ENCODE results near the gene PZP.
"Not testable (repeated sequence)": the region's sequence is repeated elsewhere in the genome, so short reads cannot be mapped to it uniquely, and the experiment has no call there.

The PZP gene

DNA sequence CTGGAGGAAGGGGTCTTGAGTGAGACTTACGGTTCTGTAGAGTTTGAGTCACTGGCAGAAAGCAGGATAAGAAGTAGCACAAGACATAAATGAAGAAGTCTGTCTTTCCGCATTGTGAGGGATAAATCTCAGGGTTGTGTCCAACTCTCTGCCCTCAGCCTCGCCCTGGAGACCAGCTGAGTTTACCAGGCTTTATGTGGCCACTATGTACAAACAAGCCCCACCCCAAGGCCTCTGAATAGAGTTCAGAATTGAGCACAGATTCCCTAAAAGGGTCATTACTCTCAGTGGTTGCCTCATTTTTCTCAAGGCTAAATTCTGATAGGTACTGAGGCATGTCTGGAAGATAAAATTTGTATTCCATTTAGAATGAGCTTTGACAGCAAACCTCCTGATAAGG is at the start of gene PZP:
Gene PZP, minus strand, starts transcription at position 167 of the 400 bp plus-strand sequence. Its CDS starts 54 bp downstream, at position 113.
- DNase-seq (ENCODE audit: low read depth in 1 of 2, low spot score in 1 of 2): no peak
- no peak for TF ChIP-seq JUND (IDR thresholded peaks at IDR 0.05; ENCODE audit: low read depth)
- in situ Hi-C loops (cut with HindIII; ENCODE audit: low pct_unique_long_range_greater_than_20kb, low sequenced_read_pairs): no loop called here

DNA sequence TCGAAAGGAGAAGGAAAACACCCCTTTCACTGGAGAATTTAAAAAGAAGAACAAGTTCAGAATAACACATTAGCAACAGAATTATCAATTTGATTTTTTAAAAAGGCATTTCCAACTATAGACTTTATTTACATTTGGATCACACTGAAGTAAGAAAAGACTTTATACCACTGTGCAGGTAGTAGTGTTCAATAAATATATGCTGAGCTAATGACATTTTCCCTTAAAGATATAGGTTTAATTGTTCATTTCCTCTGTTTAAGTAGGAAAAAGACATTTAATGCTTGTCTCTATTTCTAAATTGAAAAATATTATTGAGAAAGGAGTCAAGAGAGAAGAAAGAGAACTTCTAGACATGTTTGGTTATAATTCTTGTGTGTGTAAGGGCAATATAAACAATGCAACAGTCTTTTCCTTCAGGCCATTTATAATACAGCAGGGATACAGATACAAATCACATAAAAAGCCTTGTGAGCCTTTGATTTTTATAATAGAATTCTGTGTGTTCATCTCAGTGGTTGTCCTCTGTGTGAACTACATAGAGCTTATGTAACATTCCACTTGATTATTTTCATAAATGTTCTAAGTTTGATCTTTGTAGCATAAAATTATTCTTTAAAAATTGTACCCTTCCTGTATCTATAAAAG is 48.7 kb upstream of the PZP start:
- DNase-seq (ENCODE audit: low read depth in 1 of 2, low spot score in 1 of 2): no peak
- in situ Hi-C loops (cut with HindIII; ENCODE audit: low pct_unique_long_range_greater_than_20kb, low sequenced_read_pairs): no loop called here
- no peak for TF ChIP-seq JUND (IDR thresholded peaks at IDR 0.05; ENCODE audit: low read depth)

DNA sequence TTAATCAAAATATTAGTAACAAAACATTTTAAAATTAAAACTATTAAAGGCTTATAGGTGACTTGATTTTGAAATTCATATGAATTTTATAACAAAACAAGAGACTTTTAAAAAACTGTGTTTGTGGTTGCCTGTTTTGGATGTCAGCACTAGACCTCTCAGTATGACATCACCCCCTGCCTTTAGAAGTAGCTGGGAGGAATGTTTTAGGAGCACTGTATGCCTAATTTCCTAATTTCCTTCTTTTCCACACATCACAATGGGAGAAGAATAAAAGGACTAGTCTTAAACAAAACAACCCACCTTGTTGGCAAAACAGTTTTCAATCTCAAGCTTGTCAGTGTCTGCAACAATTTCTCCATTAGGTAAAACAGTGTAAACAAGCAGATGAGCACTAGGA is 48.1 kb upstream of the PZP start:
- in situ Hi-C loops (cut with HindIII; ENCODE audit: low pct_unique_long_range_greater_than_20kb, low sequenced_read_pairs): no loop called here
- no peak for DNase-seq (ENCODE audit: low read depth in 1 of 2, low spot score in 1 of 2)
- no peak for TF ChIP-seq JUND (IDR thresholded peaks at IDR 0.05; ENCODE audit: low read depth)

DNA sequence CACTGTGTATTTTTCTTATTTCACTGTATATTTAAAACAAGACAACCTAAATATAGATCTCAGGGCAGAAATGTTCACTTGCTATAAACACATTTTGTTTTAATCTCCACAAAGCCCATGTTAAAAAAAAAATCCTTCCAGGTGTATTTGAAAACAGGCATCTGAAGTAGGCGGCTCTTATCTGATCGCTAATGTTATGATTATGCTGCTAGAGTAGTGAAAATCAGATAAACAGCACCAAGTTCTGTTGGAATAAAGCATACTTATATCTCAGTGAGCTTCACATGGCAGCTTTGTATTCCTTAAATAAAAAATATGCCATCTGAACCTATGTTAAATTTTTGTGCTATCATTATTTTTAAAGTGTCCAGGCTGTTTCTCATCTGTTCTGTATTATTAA is 47.6 kb upstream of the PZP start:
- DNase-seq (ENCODE audit: low read depth in 1 of 2, low spot score in 1 of 2): no peak
- in situ Hi-C loops (cut with HindIII; ENCODE audit: low pct_unique_long_range_greater_than_20kb, low sequenced_read_pairs): no loop called here
- no peak for TF ChIP-seq JUND (IDR thresholded peaks at IDR 0.05; ENCODE audit: low read depth)

DNA sequence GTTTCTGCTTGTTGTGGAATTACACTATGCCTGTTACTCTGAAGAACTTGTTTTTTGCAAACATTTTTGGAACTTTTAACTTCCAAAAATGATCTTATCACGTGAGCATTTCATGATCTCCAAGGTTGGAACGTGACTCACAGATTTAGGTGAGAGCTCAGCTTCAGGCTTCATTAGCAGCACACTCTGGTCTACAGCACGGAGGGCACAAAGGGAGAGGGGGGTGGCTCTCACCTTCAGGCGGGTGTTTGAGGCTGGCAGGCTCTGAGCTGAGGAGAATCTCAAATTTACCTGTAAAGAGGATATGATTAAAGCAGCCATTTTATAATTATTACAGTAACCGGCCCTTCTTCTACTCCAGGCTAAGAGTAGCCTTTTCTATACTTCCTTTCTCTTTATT is 45.3 kb upstream of the PZP start:
- TF ChIP-seq JUND (IDR thresholded peaks at IDR 0.05; ENCODE audit: low read depth): no peak
- DNase-seq (ENCODE audit: low read depth in 1 of 2, low spot score in 1 of 2): no peak
- in situ Hi-C loops (cut with HindIII; ENCODE audit: low pct_unique_long_range_greater_than_20kb, low sequenced_read_pairs): no loop called here

DNA sequence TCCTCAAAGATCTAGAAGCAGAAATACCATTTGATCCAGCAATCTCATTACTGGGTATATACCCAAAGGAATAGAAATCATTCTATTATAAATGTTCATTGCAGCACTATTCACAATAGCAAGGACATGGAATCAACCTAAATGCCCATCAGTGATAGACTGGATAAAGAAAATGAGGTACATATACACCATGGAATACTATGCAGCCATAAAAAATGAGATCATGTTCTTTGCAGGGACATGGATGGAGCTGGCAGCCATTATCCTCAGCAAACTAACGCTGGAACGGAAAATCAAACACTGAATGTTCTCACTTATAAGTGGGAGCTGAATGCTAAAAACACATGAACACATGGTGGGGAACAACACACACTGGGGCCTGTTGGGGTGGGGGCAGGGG is 44.6 kb upstream of the PZP start:
- DNase-seq (ENCODE audit: low read depth in 1 of 2, low spot score in 1 of 2); in situ Hi-C loops (cut with HindIII; ENCODE audit: low pct_unique_long_range_greater_than_20kb, low sequenced_read_pairs): not testable (repeated sequence)

DNA sequence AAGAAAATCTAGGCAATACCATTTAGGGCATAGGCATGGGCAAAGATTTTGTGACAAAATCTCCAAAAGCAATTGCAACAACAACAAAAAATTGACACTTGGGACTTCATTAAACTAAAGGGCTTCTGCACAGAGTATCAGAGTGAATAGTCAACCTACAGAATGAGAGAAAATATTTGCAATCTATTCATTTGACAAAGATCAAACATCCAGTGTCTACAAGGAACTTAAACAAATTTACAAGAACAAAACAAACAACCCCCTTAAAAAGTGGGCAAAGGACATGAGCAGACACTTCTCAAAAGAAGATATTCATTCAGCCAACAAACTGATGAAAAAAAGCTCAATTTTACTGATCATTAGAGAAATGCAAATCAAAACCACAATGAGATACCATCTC is 44.1 kb upstream of the PZP start:
- no peak for TF ChIP-seq JUND (IDR thresholded peaks at IDR 0.05; ENCODE audit: low read depth)
- in situ Hi-C loops (cut with HindIII; ENCODE audit: low pct_unique_long_range_greater_than_20kb, low sequenced_read_pairs): no loop called here
- DNase-seq (ENCODE audit: low read depth in 1 of 2, low spot score in 1 of 2): no peak

DNA sequence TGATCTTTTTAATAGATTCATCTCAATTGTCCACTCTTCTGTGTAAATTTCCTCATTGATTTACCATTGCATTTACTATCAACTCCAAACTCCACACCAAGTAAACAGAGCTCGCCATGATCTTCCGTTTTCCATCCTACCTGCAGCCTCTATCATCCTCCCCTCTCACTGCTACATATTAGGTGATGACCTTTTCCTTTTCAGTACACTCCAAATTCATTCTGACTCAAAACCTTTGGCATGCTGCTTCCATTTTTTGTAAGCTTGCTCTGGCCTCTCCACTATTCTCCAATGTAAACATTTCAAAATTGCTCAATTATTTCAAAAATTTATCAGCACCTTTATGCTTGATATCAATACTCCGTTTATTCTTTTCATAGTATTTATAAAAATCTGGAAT is 40.2 kb upstream of the PZP start:
- in situ Hi-C loops (cut with HindIII; ENCODE audit: low pct_unique_long_range_greater_than_20kb, low sequenced_read_pairs): no loop called here

DNA sequence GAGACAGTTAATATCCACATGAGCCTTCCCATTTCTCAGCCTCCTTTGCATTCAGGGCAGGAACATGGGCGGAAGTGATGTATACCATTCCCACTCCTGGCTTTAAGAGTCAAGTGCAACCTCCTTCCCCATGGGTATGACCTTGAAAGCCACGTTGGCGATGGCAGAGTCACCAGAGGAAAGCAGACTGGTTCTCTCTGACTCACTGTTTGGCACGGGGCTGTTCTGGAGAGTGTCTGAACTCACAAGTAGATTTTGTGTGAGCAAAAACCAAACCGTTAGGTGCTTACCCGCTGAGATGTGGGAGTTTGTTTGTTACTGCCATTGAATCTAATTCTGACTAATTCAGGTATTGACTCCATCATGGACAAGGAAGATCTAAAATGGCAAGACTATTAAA is 36.7 kb upstream of the PZP start:
- in situ Hi-C loops (cut with HindIII; ENCODE audit: low pct_unique_long_range_greater_than_20kb, low sequenced_read_pairs): no loop called here
- DNase-seq (ENCODE audit: low read depth in 1 of 2, low spot score in 1 of 2): no peak
- TF ChIP-seq JUND (IDR thresholded peaks at IDR 0.05; ENCODE audit: low read depth): no peak

More for the DNA sequence above, 40.2 kb upstream of the PZP start:
- TF ChIP-seq JUND (IDR thresholded peaks at IDR 0.05; ENCODE audit: low read depth): no peak
- DNase-seq (ENCODE audit: low read depth in 1 of 2, low spot score in 1 of 2): no peak

DNA sequence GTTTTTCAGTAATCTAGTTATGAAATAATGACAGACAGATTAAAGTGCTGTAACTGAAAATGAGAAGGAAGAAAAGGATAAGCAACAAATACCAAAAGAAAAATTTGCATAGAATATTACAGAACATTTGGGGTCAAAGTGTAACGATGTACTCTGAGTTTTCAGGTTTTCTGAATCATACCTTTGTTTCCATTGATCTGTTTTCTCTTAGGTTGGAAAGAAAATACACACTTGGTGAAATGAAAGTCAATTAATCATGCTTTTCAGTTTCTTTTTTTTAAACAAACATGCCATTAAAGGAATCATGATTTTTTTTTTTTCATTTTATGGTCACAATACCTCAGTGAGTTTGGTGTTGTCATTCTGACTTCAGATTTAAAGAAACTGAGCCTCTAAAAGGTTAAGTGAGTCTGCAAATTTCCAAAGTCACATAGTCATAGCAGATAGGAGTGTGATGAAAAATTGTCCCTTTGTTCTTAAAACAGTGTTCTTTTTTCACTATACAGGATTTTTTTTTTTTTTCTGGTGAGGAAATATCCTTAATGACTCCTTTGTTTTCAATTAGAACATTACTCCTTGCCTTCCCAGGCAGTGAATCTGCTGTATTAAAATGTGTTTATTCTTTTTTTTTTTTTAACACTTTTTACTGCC is 35.9 kb upstream of the PZP start:
- no peak for DNase-seq (ENCODE audit: low read depth in 1 of 2, low spot score in 1 of 2)
- no peak for TF ChIP-seq JUND (IDR thresholded peaks at IDR 0.05; ENCODE audit: low read depth)
- in situ Hi-C loops (cut with HindIII; ENCODE audit: low pct_unique_long_range_greater_than_20kb, low sequenced_read_pairs): no loop called here

DNA sequence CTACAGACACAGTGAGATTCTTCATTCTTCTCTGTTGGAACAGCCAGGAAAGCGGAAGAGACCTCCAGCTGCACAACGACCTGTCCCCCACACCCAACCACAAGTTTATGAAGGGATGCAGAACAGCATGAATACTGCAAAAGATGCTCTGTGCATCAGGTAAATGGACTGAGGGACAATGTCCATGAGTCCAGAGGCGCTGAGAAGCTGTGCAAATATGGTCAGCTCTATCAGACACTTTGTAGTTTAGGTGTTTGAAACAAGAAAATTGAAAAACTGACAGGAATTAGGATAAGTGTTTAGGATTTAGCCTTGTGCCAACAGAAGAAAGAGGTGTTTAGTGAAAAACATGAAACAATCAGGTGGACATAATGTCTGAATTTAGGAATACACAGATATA is 33.1 kb upstream of the PZP start:
- no peak for DNase-seq (ENCODE audit: low read depth in 1 of 2, low spot score in 1 of 2)
- in situ Hi-C loops (cut with HindIII; ENCODE audit: low pct_unique_long_range_greater_than_20kb, low sequenced_read_pairs): no loop called here
- no peak for TF ChIP-seq JUND (IDR thresholded peaks at IDR 0.05; ENCODE audit: low read depth)

DNA sequence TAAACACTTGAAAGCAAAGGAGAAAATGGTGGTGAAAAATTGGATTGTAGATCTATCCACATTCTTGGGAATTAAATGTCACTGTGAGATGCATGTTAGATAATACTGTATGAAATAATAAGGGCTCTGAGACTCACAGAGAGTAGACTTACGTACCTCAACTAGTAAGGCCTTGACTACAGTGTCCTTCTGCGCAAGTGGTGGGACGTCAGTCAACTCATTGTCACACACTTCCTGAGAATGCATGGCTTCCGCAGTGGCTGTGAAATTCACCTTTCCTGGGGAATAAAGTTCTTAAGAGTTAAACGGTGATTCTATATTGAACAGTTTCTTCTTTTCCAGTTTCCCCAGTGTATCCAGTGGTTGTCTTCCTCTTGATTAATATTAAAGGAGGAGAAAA is 32.6 kb upstream of the PZP start:
- no peak for TF ChIP-seq JUND (IDR thresholded peaks at IDR 0.05; ENCODE audit: low read depth)
- DNase-seq (ENCODE audit: low read depth in 1 of 2, low spot score in 1 of 2): no peak
- in situ Hi-C loops (cut with HindIII; ENCODE audit: low pct_unique_long_range_greater_than_20kb, low sequenced_read_pairs): no loop called here

DNA sequence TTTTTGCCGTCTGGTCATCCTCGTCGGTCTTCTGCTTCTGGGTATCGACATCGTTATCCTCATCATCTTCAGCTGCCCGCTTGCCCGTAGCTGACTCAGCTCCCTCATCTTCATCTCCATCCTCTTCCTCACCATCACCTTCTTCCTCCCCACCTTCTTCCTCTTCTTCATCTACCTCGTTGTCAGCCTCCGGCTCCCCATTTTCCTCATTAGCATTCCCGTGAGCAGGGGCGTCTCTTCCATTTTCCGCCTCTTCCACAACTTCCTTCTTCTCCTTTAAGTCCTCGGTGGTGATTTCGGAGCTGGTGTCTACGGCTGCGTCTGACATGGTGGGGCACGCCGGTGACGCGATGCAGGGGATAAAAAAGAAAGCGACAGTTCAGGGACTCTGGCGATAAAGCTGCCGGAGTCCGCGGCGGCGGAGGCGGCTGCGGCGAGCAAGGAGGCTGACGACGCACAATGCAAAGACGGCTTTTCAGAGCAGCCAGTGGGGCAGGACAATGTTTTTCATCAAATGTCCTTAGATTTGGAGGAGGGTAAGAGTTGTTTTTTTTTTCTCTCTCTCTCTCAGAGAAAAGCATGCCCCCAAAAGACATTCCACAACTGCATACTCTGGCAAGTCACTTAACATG is 31.9 kb upstream of the PZP start:
- in situ Hi-C loops (cut with HindIII; ENCODE audit: low pct_unique_long_range_greater_than_20kb, low sequenced_read_pairs); DNase-seq (ENCODE audit: low read depth in 1 of 2, low spot score in 1 of 2): not testable (repeated sequence)

Data from T47D (cell line).